HCT116 (cell line): ENCODE results near the gene FAM210B. TPM values are rescaled to one million over a fixed set of nuclear protein-coding genes. Genes with fewer than 3 reads are reported as not detected.

ENCODE experiments used
- ATAC-seq: fragments of 200-7000 bp; cut with Tn5 transposase; 2 replicates; pipeline ENCODE4 v1.9.1; 2020; ENCODE audit warnings: mild to moderate bottlenecking, moderate library complexity
- BruUV-seq: library from RNA; stranded (reverse); fragments of 400-500 nt; replicated peaks from 2 replicates; lab custom pipeline; 2021; lab: Mats Ljungman, UMichigan
- CTCF ChIA-PET: fragments of 300-600 bp; sonication (Branson Sonifier 250); formaldehyde crosslinking; loops from one replicate; lab custom pipeline; 2021; ENCODE audit warnings: antibody characterized with exemption; lab: Charles Lee
- POLR2A ChIA-PET: fragments of 300-600, 350-600 bp; sonication (Branson Sonifier 250); formaldehyde crosslinking; loops from one replicate; lab custom pipeline; 2021; ENCODE audit warnings: antibody characterized with exemption; lab: Charles Lee
- RAD21 ChIA-PET, 2 experiments: fragments of 300-600 bp; sonication (Branson Sonifier 250); formaldehyde crosslinking; loops; one replicate each; lab custom pipeline; 2023; ENCODE audit warnings: low total read pairs in 2 of 2; ENCODE audit not compliant: uncharacterized antibody in 2 of 2, unreplicated experiment in 2 of 2, low non-redundant PET in 1 of 2; lab: Charles Lee
- DNase-seq: peaks from one replicate; pipeline ENCODE4 v3.0.0-alpha.2; 2010; ENCODE audit warnings: low read depth, low spot score
- H2AFZ ChIP-seq: fragments of 200-600 bp; shearing (Covaris generic), sonication (generic); 2 replicates; pipeline ENCODE4 v1.6.1; 2017; ENCODE audit warnings: low read depth, mixed run types, mixed read lengths, antibody characterized with exemption, low read length; ENCODE audit not compliant: poor library complexity, severe bottlenecking
- H3K27ac ChIP-seq: 2 replicates; pipeline ENCODE4 v1.5.1; 2012; ENCODE audit warnings: low read depth, low read length
- H3K27me3 ChIP-seq: fragments of 200-600 bp; sonication (generic); 2 replicates; pipeline ENCODE4 v1.6.1; 2016; ENCODE audit warnings: mixed run types, low read length, mixed read lengths; ENCODE audit not compliant: insufficient read depth
- H3K36me3 ChIP-seq, 2 experiments: fragments of 200-500 bp in 1 of 2; fragments of 200-600 bp in 1 of 2; sonication (Bioruptor generic) in 1 of 2; sonication (generic) in 1 of 2; 2 replicates each; pipeline versions ENCODE4 v1.5.1 to v1.6.1; 2014 to 2016; ENCODE audit warnings: low read length in 2 of 2, inconsistent platforms in 1 of 2, mixed read lengths in 1 of 2, mixed run types in 1 of 2; ENCODE audit not compliant: insufficient read depth in 2 of 2, control insufficient read depth in 1 of 2
- H3K4me1 ChIP-seq, 2 experiments: fragments of 200-600 bp in 1 of 2; sonication (generic) in 1 of 2; 2 replicates each; pipeline versions ENCODE4 v1.5.1 to v1.6.1; 2012 to 2017; ENCODE audit warnings: low read length in 2 of 2, inconsistent platforms in 1 of 2, mild to moderate bottlenecking in 1 of 2, mixed read lengths in 1 of 2, mixed run types in 1 of 2, moderate library complexity in 1 of 2; ENCODE audit not compliant: insufficient read depth in 2 of 2, control insufficient read depth in 1 of 2
- H3K4me2 ChIP-seq: fragments of 200-600 bp; sonication (generic); 2 replicates; pipeline ENCODE4 v1.6.1; 2017; ENCODE audit warnings: mixed run types, low read length, mixed read lengths
- H3K4me3 ChIP-seq, 2 experiments: fragments of 200-600 bp in 1 of 2; sonication (generic) in 1 of 2; replicated peaks in 1 of 2; 2 replicates each; pipeline ENCODE4 v1.5.1; 2011 to 2016; ENCODE audit warnings: low read length in 2 of 2, control low read depth in 1 of 2, low read depth in 1 of 2, mild to moderate bottlenecking in 1 of 2, mixed read lengths in 1 of 2, mixed run types in 1 of 2
- H3K79me2 ChIP-seq: fragments of 200-600 bp; sonication (generic); 2 replicates; pipeline ENCODE4 v1.6.1; 2017; ENCODE audit warnings: mild to moderate bottlenecking, mixed run types, low read length, moderate library complexity, mixed read lengths; ENCODE audit not compliant: insufficient read depth
- H3K9ac ChIP-seq: fragments of 200-600 bp; sonication (generic); 2 replicates; pipeline ENCODE4 v1.6.1; 2016; ENCODE audit warnings: low read length, mixed read lengths
- H3K9me2 ChIP-seq: fragments of 200-600 bp; sonication (generic), shearing (Covaris generic); 2 replicates; pipeline ENCODE4 v1.6.1; 2017; ENCODE audit warnings: mixed run types, mild to moderate bottlenecking, moderate library complexity; ENCODE audit not compliant: insufficient read depth
- H3K9me3 ChIP-seq, 2 experiments: fragments of 200-500 bp in 1 of 2; fragments of 200-600 bp in 1 of 2; sonication (Bioruptor generic) in 1 of 2; sonication (generic) in 1 of 2; 2 replicates each; pipeline ENCODE4 v1.6.1; 2014 to 2017; ENCODE audit warnings: low read length in 2 of 2, mixed read lengths in 2 of 2, inconsistent platforms in 1 of 2, low read depth in 1 of 2, mild to moderate bottlenecking in 1 of 2, mixed run types in 1 of 2, moderate library complexity in 1 of 2; ENCODE audit not compliant: control insufficient read depth in 1 of 2, insufficient read depth in 1 of 2
- H4K20me1 ChIP-seq: fragments of 200-600 bp; sonication (generic), shearing (Covaris generic); 2 replicates; pipeline ENCODE4 v1.6.1; 2017; ENCODE audit warnings: mixed run types, mild to moderate bottlenecking, moderate library complexity; ENCODE audit not compliant: insufficient read depth
- CBX3 ChIP-seq: IDR thresholded peaks from 2 replicates; pipeline ENCODE4 v1.6.1; 2012; ENCODE audit warnings: low read depth
- EZH2 ChIP-seq: fragments of 200-600 bp; sonication (generic); IDR thresholded peaks from 2 replicates; pipeline ENCODE4 v1.6.1; 2017; ENCODE audit warnings: antibody characterized with exemption, mixed run types
- JUND ChIP-seq: IDR thresholded peaks from 2 replicates; pipeline ENCODE4 v1.6.1; 2012
- POLR2A ChIP-seq: IDR thresholded peaks from 2 replicates; pipeline ENCODE4 v1.7.0; 2011; ENCODE audit warnings: borderline replicate concordance; ENCODE audit not compliant: insufficient read depth, insufficient read length; ENCODE audit errors: extremely low read depth
- ZFX ChIP-seq: fragments of 450-650 bp; IDR thresholded peaks from 2 replicates; pipeline ENCODE4 v1.6.1; 2017
- intact Hi-C: fragments of 100-400 bp; cut with micrococcal nuclease; formaldehyde crosslinking; loops from 2 replicates; pipeline ENCODE4 v1.10.0; 2022
- total RNA-seq: library from RNA; stranded (reverse); gene quantifications from one replicate; pipeline ENCODE4 v1.2.1, GENCODE V29; 2021; ENCODE audit not compliant: unreplicated experiment
- TF ChIP-seq, protein P1 (sequence below): IDR thresholded peaks from 2 replicates; pipeline ENCODE4 v1.6.1; 2011; ENCODE audit warnings: mild to moderate bottlenecking, low read length, moderate library complexity; ENCODE audit not compliant: insufficient replicate concordance; ENCODE audit errors: extremely low read depth
- TF ChIP-seq, protein P2 (sequence below): IDR thresholded peaks from 2 replicates; pipeline ENCODE4 v1.6.1; 2012

FAM210B gene
- total RNA-seq, 1 experiment from 2014 or later = 12.0 TPM

DNA sequence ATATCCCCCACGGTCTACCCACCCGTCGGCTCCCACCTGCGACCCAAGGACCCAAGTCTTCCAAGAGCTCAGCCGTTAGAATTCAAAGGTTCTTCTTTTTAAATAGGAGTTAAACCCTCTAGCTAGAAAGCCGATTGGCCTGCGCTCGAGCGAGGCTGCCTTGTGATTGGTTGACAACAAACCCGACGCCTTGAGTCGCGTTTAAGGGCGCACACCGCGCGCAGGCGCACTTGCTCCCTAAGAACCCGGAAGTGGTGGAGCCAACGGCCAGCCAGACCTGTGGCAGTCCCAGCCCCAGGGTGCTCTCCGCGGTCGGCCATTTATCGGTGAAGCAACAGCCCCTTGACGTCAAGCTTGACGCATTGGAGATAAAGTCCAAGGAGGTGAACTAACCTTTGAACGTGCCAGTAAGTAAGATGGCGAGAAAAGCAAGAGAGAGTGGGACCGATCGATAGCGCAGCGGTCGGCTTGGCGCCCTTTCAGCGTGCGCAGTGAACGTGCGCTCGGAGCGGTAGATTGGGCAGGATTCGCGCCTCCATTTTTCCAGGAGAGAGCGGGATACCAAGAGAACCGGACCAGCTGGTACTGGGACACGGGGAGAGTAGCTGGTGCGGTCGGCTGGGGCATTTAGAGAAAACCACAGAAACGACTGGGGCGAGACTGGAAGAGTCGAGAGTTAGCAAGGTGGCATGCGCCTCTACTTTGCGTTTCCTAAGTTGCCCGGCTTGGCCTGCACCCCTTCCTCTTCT lies 33.5 kb downstream of the FAM210B start, which contains the start of the genes AURKA and CSTF1 (continued):
- TF ChIP-seq, protein P1, sequence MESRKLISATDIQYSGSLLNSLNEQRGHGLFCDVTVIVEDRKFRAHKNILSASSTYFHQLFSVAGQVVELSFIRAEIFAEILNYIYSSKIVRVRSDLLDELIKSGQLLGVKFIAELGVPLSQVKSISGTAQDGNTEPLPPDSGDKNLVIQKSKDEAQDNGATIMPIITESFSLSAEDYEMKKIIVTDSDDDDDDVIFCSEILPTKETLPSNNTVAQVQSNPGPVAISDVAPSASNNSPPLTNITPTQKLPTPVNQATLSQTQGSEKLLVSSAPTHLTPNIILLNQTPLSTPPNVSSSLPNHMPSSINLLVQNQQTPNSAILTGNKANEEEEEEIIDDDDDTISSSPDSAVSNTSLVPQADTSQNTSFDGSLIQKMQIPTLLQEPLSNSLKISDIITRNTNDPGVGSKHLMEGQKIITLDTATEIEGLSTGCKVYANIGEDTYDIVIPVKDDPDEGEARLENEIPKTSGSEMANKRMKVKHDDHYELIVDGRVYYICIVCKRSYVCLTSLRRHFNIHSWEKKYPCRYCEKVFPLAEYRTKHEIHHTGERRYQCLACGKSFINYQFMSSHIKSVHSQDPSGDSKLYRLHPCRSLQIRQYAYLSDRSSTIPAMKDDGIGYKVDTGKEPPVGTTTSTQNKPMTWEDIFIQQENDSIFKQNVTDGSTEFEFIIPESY = no peak
- TF ChIP-seq CBX3 (peak; percentile 71; the same call in 1 of the 2 replicates), JUND (no peak), EZH2 (no peak)
- TF ChIP-seq, protein P2, sequence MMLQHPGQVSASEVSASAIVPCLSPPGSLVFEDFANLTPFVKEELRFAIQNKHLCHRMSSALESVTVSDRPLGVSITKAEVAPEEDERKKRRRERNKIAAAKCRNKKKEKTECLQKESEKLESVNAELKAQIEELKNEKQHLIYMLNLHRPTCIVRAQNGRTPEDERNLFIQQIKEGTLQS = no peak

GRCh38 chr20:56392881-56393482 lies 34.2 kb downstream of the FAM210B start:
- CTCF ChIA-PET = no interaction called here

More at GRCh38 chr20:56392881-56393482, 34.2 kb downstream of the FAM210B start:
- peak; percentile 20 for TF ChIP-seq ZFX
- TF ChIP-seq POLR2A = no peak
- H2AFZ ChIP-seq = no peak overlapping the region
- ATAC-seq (no peak; the same call in 1 of the 2 replicates), DNase-seq (no peak)
- no peaks in the 10 kb centered on the region for H3K27me3 ChIP-seq
- H3K4me3 ChIP-seq = peak overlapping the region; percentile 87 to 98
- H3K36me3 ChIP-seq = peaks cover 34 to 40% of the 10 kb centered on the region in 2 experiments
- peaks cover 11 to 16% of the 10 kb centered on the region in 2 experiments; a peak in 3 of 4 replicates for H3K4me1 ChIP-seq
- peak overlapping the region; percentile 96 for H3K27ac ChIP-seq
- ChIA-PET POLR2A (interaction anchor here (1.5 kb wide), 2 partner anchors 12 to 34 kb away, joined by 5 to 8 read pairs; partner anchors contain the start of gene FAM210B), RAD21 (no interaction called here)
- H3K4me2 ChIP-seq = peak overlapping the region; percentile 89
- BruUV-seq = no TSS peak
- intact Hi-C loops = loop anchor here (5.0 kb wide), 2 partner anchors 74 to 959 kb away; partner anchors contain the start of genes RAE1 and RTF2
- H3K9ac ChIP-seq = peak overlapping the region; percentile 100
- H4K20me1 ChIP-seq = no peaks in the 10 kb centered on the region
- no peaks in the 10 kb centered on the region for H3K9me2 ChIP-seq
- H3K79me2 ChIP-seq = peaks cover 97% of the 10 kb centered on the region
- no peaks in the 10 kb centered on the region for H3K9me3 ChIP-seq
